NCI-H1105 treated with DMSO at 0.1 percent for 48 hours (cell line): ENCODE data around the gene CDHR1.
A peak's percentile ranks its signal among the peaks of the same experiment; 100 is the strongest.

Experiments
- DNase-seq: peaks from one replicate; lab custom pipeline; 2025; lab: John Stamatoyannopoulos, UW

The CDHR1 gene

DNA sequence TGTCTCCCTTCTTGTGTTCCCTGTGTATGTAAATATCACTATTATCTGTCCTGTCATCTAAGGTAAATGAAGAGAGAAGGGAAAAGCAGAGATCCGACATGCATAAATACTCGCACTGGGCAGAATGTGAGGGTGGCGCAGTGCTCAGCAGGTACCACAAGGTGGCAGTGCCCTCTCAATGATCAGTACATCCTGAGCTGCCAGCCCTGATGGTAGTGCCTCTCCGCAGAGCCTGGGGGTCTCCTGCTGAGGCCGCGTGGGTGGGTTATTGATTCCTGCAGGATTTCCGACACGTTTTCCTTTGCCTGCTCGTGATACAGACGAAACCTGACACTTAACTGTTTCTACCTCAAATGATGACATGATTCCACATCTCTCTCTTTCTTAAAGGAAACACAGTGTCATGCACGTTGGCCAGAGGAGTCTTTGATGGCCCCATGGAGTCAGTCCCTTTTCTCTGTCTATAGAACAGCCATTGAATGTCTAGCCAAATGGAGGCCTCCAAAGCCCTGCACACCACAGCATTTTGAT is 70.3 kb downstream of the CDHR1 start:
- peak; percentile 56 for DNase-seq

DNA sequence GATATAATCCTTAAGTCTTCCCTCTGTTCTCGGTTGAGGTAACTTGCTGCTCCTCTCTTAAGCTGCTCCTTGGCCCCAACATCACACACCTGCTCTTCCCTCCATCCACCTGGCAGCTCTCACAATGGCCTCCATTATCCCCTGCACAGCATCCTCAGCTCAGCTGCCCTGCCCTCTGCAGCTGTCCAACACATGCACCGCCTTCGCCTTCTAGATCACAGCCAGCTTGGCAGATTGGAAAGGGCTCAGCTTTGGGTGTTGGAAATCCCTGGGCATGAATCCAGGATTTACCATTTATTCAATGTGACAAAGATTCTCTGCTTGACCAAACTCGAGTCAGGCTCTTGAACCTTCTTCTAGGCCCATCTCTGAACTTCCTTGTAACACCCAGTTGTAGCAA is 71.1 kb downstream of the CDHR1 start:
- peak; percentile 79 for DNase-seq

DNA sequence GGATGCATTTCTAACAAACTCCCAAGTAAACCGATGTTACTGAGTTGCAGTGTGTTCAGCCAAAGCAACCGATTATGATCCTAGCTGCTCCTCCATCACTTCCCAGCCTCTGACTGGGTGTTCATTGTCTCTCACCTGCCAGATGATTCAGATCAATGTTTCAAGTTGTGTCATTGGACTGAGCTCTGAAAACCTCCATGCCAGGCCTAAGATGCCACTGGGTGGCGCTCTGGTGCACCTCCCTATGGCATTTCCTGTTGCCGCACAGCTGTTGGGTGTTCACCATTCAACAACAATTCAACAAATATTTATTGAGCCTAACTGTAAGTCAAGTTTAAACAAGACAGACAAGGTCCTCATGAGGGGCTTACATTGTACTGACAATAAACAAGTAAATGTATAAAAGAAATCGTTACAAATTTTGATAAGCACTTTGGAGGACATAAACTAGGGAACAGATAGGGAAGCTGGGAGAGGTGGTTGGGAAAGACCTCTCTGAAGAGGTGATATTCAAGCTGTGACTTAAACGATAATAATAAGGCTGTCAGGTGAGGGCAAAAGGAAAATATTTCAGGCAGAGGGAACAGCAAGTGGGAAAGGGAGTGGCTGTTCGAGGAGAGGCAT is 73.3 kb downstream of the CDHR1 start:
- no peak for DNase-seq

DNA sequence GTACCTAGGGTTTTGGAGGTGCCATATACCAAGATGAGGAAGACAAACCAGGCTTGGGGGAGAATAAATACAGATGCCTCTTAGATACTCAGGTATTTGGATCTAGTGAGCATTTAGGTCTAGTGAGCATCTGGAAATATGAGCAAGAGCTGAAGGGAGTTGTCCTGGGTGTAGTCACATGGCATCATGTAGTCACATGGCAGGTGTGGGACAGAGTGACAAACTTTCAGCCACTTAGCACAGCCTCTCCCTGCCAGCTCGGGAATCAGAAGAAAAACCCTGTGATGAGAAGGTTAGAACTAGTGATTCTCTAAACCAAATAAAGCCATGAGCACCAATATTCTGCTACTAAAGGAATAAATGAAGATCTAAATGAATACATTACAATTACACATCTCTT is 74.8 kb downstream of the CDHR1 start:
- no peak for DNase-seq
